ENCODE results near the gene WDR46. TPM values are rescaled to one million over a fixed set of nuclear protein-coding genes. Genes with fewer than 3 reads are reported as not detected.

WDR46 gene
- total and polyA plus RNA-seq, 10 donors: 30.5 to 101 (median 48.1) TPM

DNA sequence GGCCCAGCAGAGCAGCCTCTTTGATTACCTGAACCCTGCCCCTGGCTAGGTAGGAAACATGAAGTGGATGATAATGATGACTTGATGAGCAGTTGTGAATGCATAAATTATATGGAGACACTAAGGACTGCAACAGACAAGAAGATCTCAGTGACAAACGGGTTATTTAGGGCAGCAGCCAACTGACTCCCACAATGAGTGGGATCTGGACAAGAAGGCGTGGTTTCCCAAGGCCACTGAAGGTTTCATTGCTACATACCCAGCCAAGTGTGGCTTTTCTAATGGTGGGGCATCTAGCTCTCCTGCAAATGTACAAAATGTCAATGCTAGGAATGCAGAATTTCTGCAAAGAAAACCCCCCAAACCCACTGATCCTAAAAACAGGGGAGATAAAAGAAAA lies 51.3 kb downstream of the WDR46 start:
- Histone ChIP-seq H3K36me3 (no peaks in the 10 kb centered on the region), H3K4me1 (no peaks in the 10 kb centered on the region), H3K9me3 (no peaks in the 10 kb centered on the region), H3K27ac (no peak overlapping the region), H3K27me3 (replicated peaks in 1 of 7) (peaks cover 0 to 51% (median 0%) of the 10 kb centered on the region in 7 donors), H3K4me3 (no peak overlapping the region)
- intact Hi-C loops (cut with DNase I; ENCODE audit: low total_unique reads): loop anchor here (10.0 kb wide), 1 partner anchor 233 kb away; the partner anchor contains the start of gene HLA-DOA
- TF ChIP-seq POLR2A (IDR thresholded peaks at IDR 0.05) (no peak), POLR2AphosphoS5 (IDR thresholded peaks at IDR 0.05) (no peak)
- TF ChIP-seq, protein P1, sequence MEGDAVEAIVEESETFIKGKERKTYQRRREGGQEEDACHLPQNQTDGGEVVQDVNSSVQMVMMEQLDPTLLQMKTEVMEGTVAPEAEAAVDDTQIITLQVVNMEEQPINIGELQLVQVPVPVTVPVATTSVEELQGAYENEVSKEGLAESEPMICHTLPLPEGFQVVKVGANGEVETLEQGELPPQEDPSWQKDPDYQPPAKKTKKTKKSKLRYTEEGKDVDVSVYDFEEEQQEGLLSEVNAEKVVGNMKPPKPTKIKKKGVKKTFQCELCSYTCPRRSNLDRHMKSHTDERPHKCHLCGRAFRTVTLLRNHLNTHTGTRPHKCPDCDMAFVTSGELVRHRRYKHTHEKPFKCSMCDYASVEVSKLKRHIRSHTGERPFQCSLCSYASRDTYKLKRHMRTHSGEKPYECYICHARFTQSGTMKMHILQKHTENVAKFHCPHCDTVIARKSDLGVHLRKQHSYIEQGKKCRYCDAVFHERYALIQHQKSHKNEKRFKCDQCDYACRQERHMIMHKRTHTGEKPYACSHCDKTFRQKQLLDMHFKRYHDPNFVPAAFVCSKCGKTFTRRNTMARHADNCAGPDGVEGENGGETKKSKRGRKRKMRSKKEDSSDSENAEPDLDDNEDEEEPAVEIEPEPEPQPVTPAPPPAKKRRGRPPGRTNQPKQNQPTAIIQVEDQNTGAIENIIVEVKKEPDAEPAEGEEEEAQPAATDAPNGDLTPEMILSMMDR (IDR thresholded peaks at IDR 0.05 in 8 of 11, conservative IDR thresholded peaks at IDR 0.05 in 3 of 11): no peak
- no peak for DNase-seq
- 46 to 70% (median 56%) methylated on average over 2 of the region's 2 CpGs for WGBS, 5 donors

DNA sequence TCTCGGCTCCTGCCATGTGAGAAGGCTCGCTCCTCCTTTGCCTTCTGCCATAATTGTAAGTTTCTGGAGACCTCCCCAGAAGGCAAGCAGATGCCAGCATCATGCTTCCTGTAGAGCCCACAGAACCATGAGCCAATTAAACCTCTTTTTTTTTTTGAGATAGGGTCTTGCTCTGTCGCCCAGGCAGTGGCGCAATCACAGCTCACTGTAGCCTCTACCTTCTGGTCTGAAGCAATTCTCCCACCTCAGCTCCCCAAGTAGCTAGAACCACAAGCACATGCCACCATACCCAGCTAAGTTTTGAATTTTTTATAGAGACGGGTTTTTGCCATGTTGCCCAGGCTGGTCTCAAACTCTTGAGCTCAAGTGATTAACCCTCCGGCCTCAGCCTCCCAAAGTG lies 52.2 kb downstream of the WDR46 start:
- no peak for DNase-seq
- no peak overlapping the region for H3K27ac ChIP-seq
- WGBS, 5 donors: 85 to 94% (median 88%) methylated on average over 6 of the region's 6 CpGs
- intact Hi-C loops (cut with DNase I; ENCODE audit: low total_unique reads): loop anchor here (10.0 kb wide), 1 partner anchor 232 kb away; the partner anchor contains the start of gene HLA-DOA
- H3K27me3 ChIP-seq (replicated peaks in 1 of 7): peaks cover 0 to 57% (median 0%) of the 10 kb centered on the region in 7 donors
- TF ChIP-seq, protein P1 (IDR thresholded peaks at IDR 0.05 in 8 of 11, conservative IDR thresholded peaks at IDR 0.05 in 3 of 11): no peak
- TF ChIP-seq POLR2AphosphoS5 (IDR thresholded peaks at IDR 0.05) (no peak), POLR2A (IDR thresholded peaks at IDR 0.05) (no peak)
- H3K4me1 ChIP-seq: no peaks in the 10 kb centered on the region
- no peaks in the 10 kb centered on the region for H3K36me3 ChIP-seq
- no peaks in the 10 kb centered on the region for H3K9me3 ChIP-seq
- H3K4me3 ChIP-seq: no peak overlapping the region

DNA sequence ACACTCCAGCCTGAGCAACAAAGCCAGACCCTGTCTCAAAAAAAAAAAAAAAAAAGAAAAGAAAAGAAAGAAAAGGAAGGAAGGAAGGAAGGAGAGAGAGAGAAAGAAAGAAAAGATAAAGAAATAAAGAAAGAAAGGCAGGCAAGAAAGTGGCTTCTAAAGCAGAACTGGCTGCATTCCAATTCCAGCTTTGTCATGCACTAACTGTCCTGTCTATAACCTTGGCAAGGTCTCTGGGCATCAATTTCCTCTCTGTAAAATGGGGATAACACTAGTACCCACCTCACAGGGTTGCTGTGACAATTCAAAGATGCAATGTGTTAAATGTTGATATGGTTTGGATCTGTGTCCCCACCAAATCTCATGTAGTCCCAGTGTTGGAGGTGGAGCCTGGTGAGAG lies 52.7 kb downstream of the WDR46 start:
- Histone ChIP-seq H3K27me3 (replicated peaks in 1 of 7) (peaks cover 0 to 57% (median 0%) of the 10 kb centered on the region in 7 donors), H3K4me1 (no peaks in the 10 kb centered on the region), H3K27ac (no peak overlapping the region), H3K9me3 (no peaks in the 10 kb centered on the region), H3K36me3 (no peaks in the 10 kb centered on the region), H3K4me3 (no peak overlapping the region)
- intact Hi-C loops (cut with DNase I; ENCODE audit: low total_unique reads): loop anchor here (10.0 kb wide), 1 partner anchor 232 kb away; the partner anchor contains the start of gene HLA-DOA
- TF ChIP-seq POLR2AphosphoS5 (IDR thresholded peaks at IDR 0.05): no peak
- TF ChIP-seq POLR2A (IDR thresholded peaks at IDR 0.05): no peak
- TF ChIP-seq, protein P1 (IDR thresholded peaks at IDR 0.05 in 8 of 11, conservative IDR thresholded peaks at IDR 0.05 in 3 of 11): no peak
- DNase-seq: no peak

DNA sequence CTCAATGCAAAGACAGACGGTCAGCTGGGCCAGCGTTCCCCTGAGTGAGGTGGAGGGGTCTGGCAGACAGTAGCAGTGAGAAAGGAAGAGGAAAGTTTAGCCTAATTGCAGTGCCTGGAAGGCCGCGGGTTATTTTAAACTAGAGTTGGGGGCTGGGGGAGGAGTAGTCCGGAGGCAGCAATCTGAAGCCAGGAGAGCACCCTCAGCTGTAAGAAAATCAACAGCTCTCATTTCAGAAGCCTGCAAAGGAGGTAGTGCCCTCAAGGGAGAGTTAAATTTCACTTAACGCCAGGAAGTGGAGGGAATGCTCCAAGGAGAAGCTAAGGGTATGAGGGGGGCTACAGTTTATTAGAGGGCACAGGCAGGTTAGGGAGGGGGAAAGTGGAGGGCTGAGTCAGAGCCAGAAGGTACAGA lies 53.8 kb downstream of the WDR46 start:
- Histone ChIP-seq H3K27ac (no peak overlapping the region), H3K9me3 (no peaks in the 10 kb centered on the region), H3K4me1 (no peaks in the 10 kb centered on the region), H3K27me3 (replicated peaks in 1 of 7) (peaks cover 0 to 50% (median 0%) of the 10 kb centered on the region in 7 donors), H3K36me3 (no peaks in the 10 kb centered on the region), H3K4me3 (no peak overlapping the region)
- TF ChIP-seq POLR2A (IDR thresholded peaks at IDR 0.05): no peak
- TF ChIP-seq, protein P1 (IDR thresholded peaks at IDR 0.05 in 8 of 11, conservative IDR thresholded peaks at IDR 0.05 in 3 of 11): no peak
- TF ChIP-seq POLR2AphosphoS5 (IDR thresholded peaks at IDR 0.05): no peak
- DNase-seq: no peak
- WGBS, 5 donors: 37 to 48% (median 45%) methylated on average over 6 of the region's 6 CpGs
- intact Hi-C loops (cut with DNase I; ENCODE audit: low total_unique reads): loop anchor here (10.0 kb wide), 1 partner anchor 230 kb away; the partner anchor contains the start of gene HLA-DOA

Small RNAs within 50 kb of the gene (microRNA-seq; reads per million reads assigned to microRNA genes)
- 0 to 0.35 (median 0) reads per million in 3 donors for gene MIR6834
- gene MIR6873: 0 to 0.36 (median 0) reads per million in 3 donors

Other genes starting within 250 kb of the WDR46 start
- 100 to 1,000 TPM; 253 to 621 (median 517) TPM for gene HLA-DPA1, start 215.6 kb downstream of the WDR46 start, total RNA-seq
- gene HLA-DPA1, start 215.6 kb downstream of the WDR46 start, polyA plus RNA-seq: 100 to 1,000 TPM; 346 to 466 (median 352) TPM
- 100 to 1,000 TPM; 209 to 647 (median 414) TPM for gene HLA-DPB1, start 213.2 kb downstream of the WDR46 start, total RNA-seq
- 100 to 1,000 TPM; 543 to 817 (median 574) TPM for gene HLA-DPB1, start 213.2 kb downstream of the WDR46 start, polyA plus RNA-seq
- gene COL11A2, start 96.8 kb downstream of the WDR46 start, total RNA-seq: 1 to 10 TPM in 6 of 7 donors, under 1 TPM in 1; 0.79 to 2.4 (median 1.3) TPM
- gene COL11A2, start 96.8 kb downstream of the WDR46 start, polyA plus RNA-seq: 1 to 10 TPM in 2 of 3 donors, under 1 TPM in 1; 0.68 to 2.2 (median 1.8) TPM
- 10 to 100 TPM; 30.9 to 66.8 (median 54.2) TPM for gene RXRB, start 88.6 kb downstream of the WDR46 start, total RNA-seq
- gene RXRB, start 88.6 kb downstream of the WDR46 start, polyA plus RNA-seq: 10 to 100 TPM; 29.1 to 72.4 (median 53.0) TPM
- gene SLC39A7, start 88.4 kb downstream of the WDR46 start, total RNA-seq: 10 to 100 TPM; 42.8 to 58.7 (median 48.8) TPM
- 10 to 100 TPM; 28.8 to 42.3 (median 33.8) TPM for gene SLC39A7, start 88.4 kb downstream of the WDR46 start, polyA plus RNA-seq
- gene HSD17B8, start 84.6 kb downstream of the WDR46 start, total RNA-seq: 10 to 100 TPM in 5 of 7 donors, 1 to 10 TPM in 2; 8.7 to 20.1 (median 14.9) TPM
- 10 to 100 TPM; 15.8 to 24.1 (median 16.5) TPM for gene HSD17B8, start 84.6 kb downstream of the WDR46 start, polyA plus RNA-seq
- gene RING1, start 80.7 kb downstream of the WDR46 start, total RNA-seq: 10 to 100 TPM; 13.4 to 37.8 (median 29.6) TPM
- 10 to 100 TPM; 29.2 to 42.3 (median 32.5) TPM for gene RING1, start 80.7 kb downstream of the WDR46 start, polyA plus RNA-seq
- gene VPS52, start 17.4 kb downstream of the WDR46 start, total RNA-seq: 10 to 100 TPM; 51.0 to 87.7 (median 59.1) TPM
- 10 to 100 TPM; 31.7 to 51.0 (median 48.5) TPM for gene VPS52, start 17.4 kb downstream of the WDR46 start, polyA plus RNA-seq
- 1,000 to 10,000 TPM; 1,471 to 2,906 (median 2,449) TPM for gene RPS18, start 17.2 kb downstream of the WDR46 start, total RNA-seq
- gene RPS18, start 17.2 kb downstream of the WDR46 start, polyA plus RNA-seq: over 10,000 TPM in 2 of 3 donors, 1,000 to 10,000 TPM in 1; 8,573 to 17,605 (median 14,270) TPM
- 10 to 100 TPM; 17.6 to 31.6 (median 27.1) TPM for gene B3GALT4, start 12.1 kb downstream of the WDR46 start, total RNA-seq
- 10 to 100 TPM; 11.5 to 17.7 (median 13.5) TPM for gene B3GALT4, start 12.1 kb downstream of the WDR46 start, polyA plus RNA-seq
- 10 to 100 TPM; 11.3 to 35.7 (median 26.5) TPM for gene PFDN6, start 362 bp upstream of the WDR46 start, total RNA-seq
- gene PFDN6, start 362 bp upstream of the WDR46 start, polyA plus RNA-seq: 100 to 1,000 TPM; 150 to 169 (median 158) TPM
- 100 to 1,000 TPM; 123 to 212 (median 146) TPM for gene RGL2, start 9.7 kb upstream of the WDR46 start, total RNA-seq
- gene RGL2, start 9.7 kb upstream of the WDR46 start, polyA plus RNA-seq: 100 to 1,000 TPM in 2 of 3 donors, 10 to 100 TPM in 1; 73.3 to 180 (median 133) TPM
- gene TAPBP, start 24.8 kb upstream of the WDR46 start, total RNA-seq: 100 to 1,000 TPM; 238 to 292 (median 285) TPM
- 100 to 1,000 TPM in 1 of 3 donors, 10 to 100 TPM in 2; 42.6 to 101 (median 81.6) TPM for gene TAPBP, start 24.8 kb upstream of the WDR46 start, polyA plus RNA-seq
- gene ZBTB22, start 28.5 kb upstream of the WDR46 start, total RNA-seq: 10 to 100 TPM; 16.1 to 27.2 (median 20.1) TPM
- gene ZBTB22, start 28.5 kb upstream of the WDR46 start, polyA plus RNA-seq: 10 to 100 TPM; 10.8 to 19.8 (median 15.4) TPM
- gene DAXX, start 33.7 kb upstream of the WDR46 start, total RNA-seq: 10 to 100 TPM; 47.6 to 76.3 (median 67.9) TPM
- 10 to 100 TPM; 47.8 to 59.3 (median 54.0) TPM for gene DAXX, start 33.7 kb upstream of the WDR46 start, polyA plus RNA-seq
- gene KIFC1, start 102.6 kb upstream of the WDR46 start, total RNA-seq: 1 to 10 TPM; 1.2 to 9.2 (median 6.6) TPM
- 10 to 100 TPM in 1 of 3 donors, 1 to 10 TPM in 2; 1.3 to 11.3 (median 3.7) TPM for gene KIFC1, start 102.6 kb upstream of the WDR46 start, polyA plus RNA-seq
- 100 to 1,000 TPM in 3 of 7 donors, 10 to 100 TPM in 4; 83.0 to 133 (median 93.6) TPM for gene PHF1, start 121.8 kb upstream of the WDR46 start, total RNA-seq
- 100 to 1,000 TPM in 2 of 3 donors, 10 to 100 TPM in 1; 89.3 to 181 (median 171) TPM for gene PHF1, start 121.8 kb upstream of the WDR46 start, polyA plus RNA-seq
- gene CUTA, start 128.9 kb upstream of the WDR46 start, total RNA-seq: 100 to 1,000 TPM; 113 to 149 (median 130) TPM
- 100 to 1,000 TPM; 198 to 225 (median 206) TPM for gene CUTA, start 128.9 kb upstream of the WDR46 start, polyA plus RNA-seq
- 10 to 100 TPM; 20.1 to 30.8 (median 25.9) TPM for gene SYNGAP1, start 130.8 kb upstream of the WDR46 start, total RNA-seq
- 10 to 100 TPM in 1 of 3 donors, 1 to 10 TPM in 2; 3.6 to 14.7 (median 4.6) TPM for gene SYNGAP1, start 130.8 kb upstream of the WDR46 start, polyA plus RNA-seq
- 1 to 10 TPM; 4.4 to 8.4 (median 6.1) TPM for gene ZBTB9, start 165.3 kb upstream of the WDR46 start, total RNA-seq
- gene ZBTB9, start 165.3 kb upstream of the WDR46 start, polyA plus RNA-seq: 1 to 10 TPM; 3.6 to 5.3 (median 4.3) TPM

Data from spleen (tissue), 11 donors.